Naive B cell (primary cell): ENCODE data around the gene TSSC4. TPM values are rescaled to one million over a fixed set of nuclear protein-coding genes. Genes with fewer than 3 reads are reported as not detected.

Source experiments
- ATAC-seq, 2 donors: fragments of 150-1000 bp; cut with Tn5 transposase; 2 replicates each; pipeline ENCODE4 v1.10.0; 2021; ENCODE audit warnings: low read depth in 2 of 2, mild to moderate bottlenecking in 2 of 2, moderate library complexity in 2 of 2
- DNase-seq: peaks from one replicate; pipeline ENCODE4 v3.0.0; 2022
- H3K27ac Mint-ChIP-seq, 6 donors: one replicate each; pipeline ENCODE4 v1.8.0; 2020 to 2022; ENCODE audit warnings: mild to moderate bottlenecking in 6 of 6, mixed read lengths in 6 of 6, moderate library complexity in 5 of 6, inconsistent platforms in 2 of 6
- H3K27me3 Mint-ChIP-seq, 3 donors: one replicate each; pipeline ENCODE4 v1.8.0; 2021 to 2022; ENCODE audit warnings: mixed read lengths in 3 of 3, mild to moderate bottlenecking in 1 of 3
- H3K36me3 Mint-ChIP-seq, 2 donors: one replicate each; pipeline ENCODE4 v1.8.0; 2020 to 2022; ENCODE audit warnings: mixed read lengths in 2 of 2, inconsistent platforms in 1 of 2, mild to moderate bottlenecking in 1 of 2
- H3K4me1 Mint-ChIP-seq, 3 donors: one replicate each; pipeline ENCODE4 v1.8.0; 2020 to 2022; ENCODE audit warnings: mixed read lengths in 3 of 3, inconsistent platforms in 1 of 3, mild to moderate bottlenecking in 1 of 3, moderate library complexity in 1 of 3
- H3K4me3 Mint-ChIP-seq, 8 donors: one replicate each; pipeline ENCODE4 v1.8.0; 2020 to 2022; ENCODE audit warnings: mild to moderate bottlenecking in 8 of 8, mixed read lengths in 8 of 8, moderate library complexity in 8 of 8, inconsistent platforms in 2 of 8
- H3K9me3 Mint-ChIP-seq, 7 donors: one replicate each; pipeline ENCODE4 v1.8.0; 2020 to 2022; ENCODE audit warnings: mixed read lengths in 7 of 7, mild to moderate bottlenecking in 5 of 7, inconsistent platforms in 2 of 7, moderate library complexity in 1 of 7
- polyA plus RNA-seq, 6 donors: library from polyadenylated mRNA; unstranded; fragments of 300-500 nt; fragmentation: Illumina TruSeq; gene quantifications; one replicate each; pipeline ENCODE4 v1.2.3, GENCODE V29; 2021; ENCODE audit warnings: low read depth in 6 of 6

TSSC4 gene
- polyA plus RNA-seq, 6 donors from 2014 or later, result 54.7 to 76.0 (median 67.9) TPM

- H3K4me3 Mint-ChIP-seq, result peak overlapping the region; percentile 57 to 86 (median 77)
- peak overlapping the region; percentile 38 to 94 (median 64) for H3K27ac Mint-ChIP-seq
- ATAC-seq, result peak; percentile 61
- H3K9me3 Mint-ChIP-seq, result no peaks in the 10 kb centered on the region
- no peaks in the 10 kb centered on the region for H3K36me3 Mint-ChIP-seq
- DNase-seq, result peak; percentile 72
- peaks cover 43 to 63% (median 48%) of the 10 kb centered on the region in 3 donors for H3K4me1 Mint-ChIP-seq
- no peaks in the 10 kb centered on the region for H3K27me3 Mint-ChIP-seq
Measured at GRCh38 chr11:2393111-2393868, 7.3 kb upstream of the TSSC4 start.

GRCh38 chr11:2393941-2394817 lies 6.4 kb upstream of the TSSC4 start:
- peak overlapping the region; percentile 74 to 86 (median 77) for H3K4me3 Mint-ChIP-seq
- H3K9me3 Mint-ChIP-seq, result no peaks in the 10 kb centered on the region

GRCh38 chr11:2394818-2395105 lies 5.8 kb upstream of the TSSC4 start:
- no peaks in the 10 kb centered on the region for H3K27me3 Mint-ChIP-seq
- H3K4me1 Mint-ChIP-seq, result peaks cover 40 to 60% (median 41%) of the 10 kb centered on the region in 3 donors

More at GRCh38 chr11:2393941-2394817, 6.4 kb upstream of the TSSC4 start:
- H3K4me1 Mint-ChIP-seq, result peaks cover 41 to 60% (median 46%) of the 10 kb centered on the region in 3 donors
- no peaks in the 10 kb centered on the region for H3K36me3 Mint-ChIP-seq
- DNase-seq, result peak; percentile 80
- H3K27me3 Mint-ChIP-seq, result no peaks in the 10 kb centered on the region
- ATAC-seq, result peak; percentile 82 to 83
- H3K27ac Mint-ChIP-seq, result peak overlapping the region in 5 of 6 donors; percentile 73 to 94 (median 85)

GRCh38 chr11:2395211-2395730 lies 5.3 kb upstream of the TSSC4 start:
- H3K36me3 Mint-ChIP-seq, result no peaks in the 10 kb centered on the region
- no peaks in the 10 kb centered on the region for H3K9me3 Mint-ChIP-seq
- peak overlapping the region in 5 of 8 donors; percentile 74 to 86 (median 77) for H3K4me3 Mint-ChIP-seq
- peaks cover 35 to 57% (median 39%) of the 10 kb centered on the region in 3 donors for H3K4me1 Mint-ChIP-seq
- ATAC-seq, result no peak
- DNase-seq, result no peak
- peak overlapping the region in 3 of 6 donors; percentile 78 to 94 (median 89) for H3K27ac Mint-ChIP-seq
- no peaks in the 10 kb centered on the region for H3K27me3 Mint-ChIP-seq

More at GRCh38 chr11:2394818-2395105, 5.8 kb upstream of the TSSC4 start:
- Mint-ChIP-seq H3K36me3 (no peaks in the 10 kb centered on the region), H3K27ac (peak overlapping the region in 5 of 6 donors; percentile 63 to 94 (median 85)), H3K4me3 (peak overlapping the region in 7 of 8 donors; percentile 74 to 86 (median 77)), H3K9me3 (no peaks in the 10 kb centered on the region)
- ATAC-seq, result no peak
- no peak for DNase-seq

- H3K4me3 Mint-ChIP-seq, result peak overlapping the region in 1 of 8 donors; percentile 60
- DNase-seq, result no peak
- peaks cover 29 to 56% (median 36%) of the 10 kb centered on the region in 3 donors for H3K4me1 Mint-ChIP-seq
- ATAC-seq, result no peak
- H3K9me3 Mint-ChIP-seq, result no peaks in the 10 kb centered on the region
- H3K27ac Mint-ChIP-seq, result peak overlapping the region in 1 of 6 donors; percentile 50
- no peaks in the 10 kb centered on the region for H3K36me3 Mint-ChIP-seq
- H3K27me3 Mint-ChIP-seq, result no peaks in the 10 kb centered on the region
Measured at GRCh38 chr11:2395856-2396255, 4.7 kb upstream of the TSSC4 start.

- DNase-seq, result no peak
- peaks cover 30 to 55% (median 38%) of the 10 kb centered on the region in 3 donors for H3K4me1 Mint-ChIP-seq
- H3K4me3 Mint-ChIP-seq, result no peak overlapping the region
- no peak for ATAC-seq
- peak overlapping the region in 1 of 6 donors; percentile 77 for H3K27ac Mint-ChIP-seq
- no peaks in the 10 kb centered on the region for H3K27me3 Mint-ChIP-seq
- H3K9me3 Mint-ChIP-seq, result no peaks in the 10 kb centered on the region
- no peaks in the 10 kb centered on the region for H3K36me3 Mint-ChIP-seq
Measured at GRCh38 chr11:2396471-2396870, 4.1 kb upstream of the TSSC4 start.

GRCh38 chr11:2397005-2397404 lies 3.5 kb upstream of the TSSC4 start:
- no peaks in the 10 kb centered on the region for H3K36me3 Mint-ChIP-seq
- H3K27ac Mint-ChIP-seq, result peak overlapping the region in 5 of 6 donors; percentile 33 to 92 (median 80)
- DNase-seq, result no peak
- no peaks in the 10 kb centered on the region for H3K27me3 Mint-ChIP-seq
- no peaks in the 10 kb centered on the region for H3K9me3 Mint-ChIP-seq
- no peak for ATAC-seq
- peaks cover 31 to 55% (median 42%) of the 10 kb centered on the region in 3 donors for H3K4me1 Mint-ChIP-seq
- H3K4me3 Mint-ChIP-seq, result peak overlapping the region in 2 of 8 donors; percentile 70 to 83

- no peak for DNase-seq
- no peaks in the 10 kb centered on the region for H3K9me3 Mint-ChIP-seq
- H3K27ac Mint-ChIP-seq, result peak overlapping the region; percentile 64 to 98 (median 90)
- peaks cover 29 to 48% (median 41%) of the 10 kb centered on the region in 3 donors for H3K4me1 Mint-ChIP-seq
- H3K36me3 Mint-ChIP-seq, result no peaks in the 10 kb centered on the region
- ATAC-seq, result no peak
- no peaks in the 10 kb centered on the region for H3K27me3 Mint-ChIP-seq
- peak overlapping the region; percentile 88 to 97 (median 92) for H3K4me3 Mint-ChIP-seq
Measured at GRCh38 chr11:2398664-2399355, 1.7 kb upstream of the TSSC4 start.

GRCh38 chr11:2399488-2400068 lies 972 bp upstream of the TSSC4 start:
- no peaks in the 10 kb centered on the region for H3K27me3 Mint-ChIP-seq
- peak overlapping the region in 5 of 6 donors; percentile 64 to 98 (median 93) for H3K27ac Mint-ChIP-seq
- H3K4me3 Mint-ChIP-seq, result peak overlapping the region; percentile 88 to 97 (median 92)
- DNase-seq, result no peak
- no peak for ATAC-seq
- no peaks in the 10 kb centered on the region for H3K36me3 Mint-ChIP-seq
- H3K9me3 Mint-ChIP-seq, result no peaks in the 10 kb centered on the region
- H3K4me1 Mint-ChIP-seq, result peaks cover 28 to 44% (median 33%) of the 10 kb centered on the region in 3 donors

GRCh38 chr11:2400762-2401435 lies 349 bp downstream of the TSSC4 start:
- DNase-seq (no peak), ATAC-seq (no peak)
- Mint-ChIP-seq H3K4me1 (peaks cover 20 to 39% (median 28%) of the 10 kb centered on the region in 3 donors), H3K27ac (peak overlapping the region; percentile 92 to 98 (median 96)), H3K9me3 (no peaks in the 10 kb centered on the region), H3K27me3 (no peaks in the 10 kb centered on the region), H3K36me3 (no peaks in the 10 kb centered on the region), H3K4me3 (peak overlapping the region; percentile 88 to 97 (median 92))

- Mint-ChIP-seq H3K27me3 (no peaks in the 10 kb centered on the region), H3K9me3 (no peaks in the 10 kb centered on the region), H3K4me1 (peaks cover 20 to 39% (median 26%) of the 10 kb centered on the region in 3 donors), H3K36me3 (no peaks in the 10 kb centered on the region), H3K4me3 (peak overlapping the region; percentile 88 to 97 (median 92)), H3K27ac (peak overlapping the region in 2 of 6 donors; percentile 73 to 83)
- DNase-seq (no peak), ATAC-seq (no peak)
Measured at GRCh38 chr11:2401436-2401984, 960 bp downstream of the TSSC4 start.

GRCh38 chr11:2402106-2402505 lies 1.6 kb downstream of the TSSC4 start:
- no peak for ATAC-seq
- no peak for DNase-seq
- no peaks in the 10 kb centered on the region for H3K27me3 Mint-ChIP-seq
- peak overlapping the region in 7 of 8 donors; percentile 68 to 96 (median 90) for H3K4me3 Mint-ChIP-seq
- peaks cover 16 to 39% (median 25%) of the 10 kb centered on the region in 3 donors for H3K4me1 Mint-ChIP-seq
- H3K27ac Mint-ChIP-seq, result peak overlapping the region in 1 of 6 donors; percentile 38
- H3K9me3 Mint-ChIP-seq, result no peaks in the 10 kb centered on the region
- H3K36me3 Mint-ChIP-seq, result no peaks in the 10 kb centered on the region
